Vein endothelial cell (primary cell): ENCODE data around the gene EEF2. TPM values are rescaled to one million over a fixed set of nuclear protein-coding genes. Genes with fewer than 3 reads are reported as not detected.

Source experiments
- small RNA-seq: library from RNA; depleted of rRNA; stranded (forward); fragments of <200 nt; gene quantifications from one replicate; pipeline ENCODE3, GENCODE V24; 2012
- total RNA-seq: library from RNA; depleted of rRNA; stranded (reverse); fragments of >200 nt; gene quantifications from 2 replicates; pipeline ENCODE4 v1.2.3, GENCODE V29; 2012

EEF2 gene
- 2,391 and 3,726 TPM in 2 replicates for total RNA-seq

GRCh38 chr19:3984908-3985642 is at the start of gene EEF2:
Gene EEF2 (minus strand): TSS chr19:3985463. CDS start chr19:3985380, 83 bp downstream.

GRCh38 chr19:4007021-4007835 is 22.0 kb upstream of the EEF2 start, which contains the start of gene PIAS4:
Gene PIAS4 (plus strand): TSS chr19:4007736. CDS start chr19:4007761, 25 bp downstream.

GRCh38 chr19:3970808-3971598 is 14.3 kb downstream of the EEF2 start, which contains the start of gene DAPK3:
Gene DAPK3 (minus strand): TSS chr19:3971099. CDS start chr19:3969735, 1,364 bp downstream.

GRCh38 chr19:3932931-3933810 is 52.1 kb downstream of the EEF2 start, which contains the start of gene NMRK2:
Gene NMRK2 (plus strand): TSS chr19:3933069. CDS start chr19:3933672, 603 bp downstream.

Small RNA genes within 50 kb of the gene (small RNA-seq; reads per million reads assigned to genes)
- 11.1 reads per million, percentile 96 among the genes with 10 or more reads in this experiment for gene SNORD37

Other genes starting within 250 kb of the EEF2 start
- 26.6 and 29.4 TPM in 2 replicates for gene APBA3, start 223.8 kb downstream of the EEF2 start, total RNA-seq
- gene MRPL54, start 222.8 kb downstream of the EEF2 start, total RNA-seq: 50.1 and 51.0 TPM in 2 replicates
- not detected in 2 replicates for gene RAX2, start 213.2 kb downstream of the EEF2 start, total RNA-seq
- gene MATK, start 199.1 kb downstream of the EEF2 start, total RNA-seq: 0.29 TPM in 1 of 2 replicates, not detected in the other
- not detected in 2 replicates for gene ZFR2, start 116.4 kb downstream of the EEF2 start, total RNA-seq
- not detected in 2 replicates for gene ATCAY, start 104.8 kb downstream of the EEF2 start, total RNA-seq
- gene NMRK2, start 52.4 kb downstream of the EEF2 start, total RNA-seq: not detected in 2 replicates
- 183 and 198 TPM in 2 replicates for gene DAPK3, start 14.4 kb downstream of the EEF2 start, total RNA-seq
- gene PIAS4, start 22.3 kb upstream of the EEF2 start, total RNA-seq: 29.1 and 42.0 TPM in 2 replicates
- gene ZBTB7A, start 81.4 kb upstream of the EEF2 start, total RNA-seq: 31.4 and 35.3 TPM in 2 replicates
- 169 and 241 TPM in 2 replicates for gene MAP2K2, start 138.7 kb upstream of the EEF2 start, total RNA-seq
- gene CREB3L3, start 168.2 kb upstream of the EEF2 start, total RNA-seq: not detected in 2 replicates
- gene SIRT6, start 197.1 kb upstream of the EEF2 start, total RNA-seq: 10.6 and 21.2 TPM in 2 replicates
- 0.10 and 1.6 TPM in 2 replicates for gene ANKRD24, start 197.2 kb upstream of the EEF2 start, total RNA-seq
- 0.57 and 2.0 TPM in 2 replicates for gene EBI3, start 244.1 kb upstream of the EEF2 start, total RNA-seq